AG04450 (cell line): Measurements from ENCODE around the gene PSMC6. TPM values are rescaled to one million over a fixed set of nuclear protein-coding genes. Genes with fewer than 3 reads are reported as not detected.
"Not testable (repeated sequence)": the region's sequence is repeated elsewhere in the genome, so short reads cannot be mapped to it uniquely, and the experiment has no call there.

ENCODE experiments used
- CTCF ChIA-PET: fragments of 300-600, 350-600 bp; formaldehyde crosslinking; extraction: SDS; loops from one replicate; lab custom pipeline; 2022; ENCODE audit warnings: antibody characterized with exemption, inconsistent platforms; lab: Charles Lee
- POLR2A ChIA-PET: fragments of 350-600 bp; formaldehyde crosslinking; extraction: SDS; loops from one replicate; lab custom pipeline; 2021; ENCODE audit warnings: antibody characterized with exemption, inconsistent platforms; lab: Yijun Ruan, JAX
- DNase-seq: peaks from one replicate; pipeline ENCODE4 v3.0.0-alpha.2; 2011; ENCODE audit warnings: low read depth, low spot score
- H3K27ac ChIP-seq: one replicate; pipeline ENCODE4 v1.5.1; 2012; ENCODE audit warnings: low read depth, low read length, control low read depth
- H3K27me3 ChIP-seq: one replicate; pipeline ENCODE4 v1.6.0; 2012; ENCODE audit warnings: low read length; ENCODE audit not compliant: control insufficient read depth, insufficient read depth
- H3K4me3 ChIP-seq: 2 replicates; pipeline ENCODE4 v1.5.1; 2011; ENCODE audit warnings: mild to moderate bottlenecking, low read depth, low read length, control low read depth
- H3K9me3 ChIP-seq: 2 replicates; pipeline ENCODE4 v1.5.1; 2012; ENCODE audit warnings: low read length; ENCODE audit not compliant: control insufficient read depth, insufficient read depth
- polyA plus RNA-seq: library from polyadenylated mRNA; depleted of rRNA; stranded (reverse); fragments of >200 nt; gene quantifications from 2 replicates; pipeline ENCODE4 v1.2.3, GENCODE V29; 2011
- TF ChIP-seq, protein P1 (sequence below): IDR thresholded peaks from 2 replicates; pipeline ENCODE4 v1.5.1; 2011; ENCODE audit warnings: low read depth, low read length, control low read depth, inconsistent platforms

PSMC6 gene
- polyA plus RNA-seq, 1 experiment = 140 TPM

DNA sequence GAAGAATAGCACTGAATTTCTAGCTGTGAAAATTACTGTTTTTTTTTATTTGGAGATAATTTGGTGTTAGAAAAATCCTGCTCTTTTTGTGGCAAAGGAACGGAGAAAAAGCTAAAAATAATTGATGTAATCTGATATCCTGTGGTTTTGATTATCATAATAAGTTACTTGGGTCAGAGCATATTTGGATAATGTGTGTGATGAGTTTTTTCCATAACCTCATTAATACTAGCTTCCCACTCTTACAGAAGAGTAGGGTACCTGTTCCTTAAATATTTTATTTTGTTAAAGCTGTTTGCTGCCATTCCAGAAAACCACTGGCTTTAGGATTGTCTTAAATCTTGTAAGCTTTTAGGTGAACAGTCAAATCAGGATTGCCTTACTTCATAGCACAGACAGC is 4.7 kb downstream of the PSMC6 start:
- POLR2A ChIA-PET = interaction anchor here (0.8 kb wide), 1 partner anchor 16 kb away, joined by 3 read pairs; the partner anchor contains the start of gene ERO1A
- TF ChIP-seq, protein P1, sequence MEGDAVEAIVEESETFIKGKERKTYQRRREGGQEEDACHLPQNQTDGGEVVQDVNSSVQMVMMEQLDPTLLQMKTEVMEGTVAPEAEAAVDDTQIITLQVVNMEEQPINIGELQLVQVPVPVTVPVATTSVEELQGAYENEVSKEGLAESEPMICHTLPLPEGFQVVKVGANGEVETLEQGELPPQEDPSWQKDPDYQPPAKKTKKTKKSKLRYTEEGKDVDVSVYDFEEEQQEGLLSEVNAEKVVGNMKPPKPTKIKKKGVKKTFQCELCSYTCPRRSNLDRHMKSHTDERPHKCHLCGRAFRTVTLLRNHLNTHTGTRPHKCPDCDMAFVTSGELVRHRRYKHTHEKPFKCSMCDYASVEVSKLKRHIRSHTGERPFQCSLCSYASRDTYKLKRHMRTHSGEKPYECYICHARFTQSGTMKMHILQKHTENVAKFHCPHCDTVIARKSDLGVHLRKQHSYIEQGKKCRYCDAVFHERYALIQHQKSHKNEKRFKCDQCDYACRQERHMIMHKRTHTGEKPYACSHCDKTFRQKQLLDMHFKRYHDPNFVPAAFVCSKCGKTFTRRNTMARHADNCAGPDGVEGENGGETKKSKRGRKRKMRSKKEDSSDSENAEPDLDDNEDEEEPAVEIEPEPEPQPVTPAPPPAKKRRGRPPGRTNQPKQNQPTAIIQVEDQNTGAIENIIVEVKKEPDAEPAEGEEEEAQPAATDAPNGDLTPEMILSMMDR = no peak
- H3K9me3 ChIP-seq = no peaks in the 10 kb centered on the region; the same call in 1 of the 2 replicates
- H3K27me3 ChIP-seq = no peaks in the 10 kb centered on the region
- no peak overlapping the region for H3K4me3 ChIP-seq
- CTCF ChIA-PET = interaction anchor here (1.7 kb wide), 1 partner anchor 11 kb away, joined by 4 read pairs; no protein-coding TSS in a partner anchor
- no peak for DNase-seq
- H3K27ac ChIP-seq = no peak overlapping the region

DNA sequence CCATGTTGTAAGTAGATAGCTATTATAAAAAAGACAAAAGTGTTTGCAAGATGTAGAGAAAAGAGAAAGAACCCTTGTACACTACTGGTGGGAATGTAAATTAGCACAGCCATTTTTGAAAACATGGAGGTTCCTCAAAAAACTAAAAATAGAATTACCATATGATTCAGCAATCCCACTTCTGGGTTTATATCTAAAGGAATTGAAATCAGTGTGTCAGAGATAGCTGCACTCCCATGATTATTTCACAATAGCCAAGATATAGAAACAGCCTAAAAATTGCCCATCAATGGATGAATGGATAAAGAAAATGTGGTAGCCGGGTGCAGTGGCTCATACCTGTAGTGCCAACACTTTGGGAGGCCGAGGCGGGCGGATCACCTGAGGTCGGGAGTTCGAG is 9.2 kb downstream of the PSMC6 start:
- CTCF ChIA-PET = no interaction called here
- Histone ChIP-seq H3K27me3 (no peaks in the 10 kb centered on the region), H3K9me3 (no peaks in the 10 kb centered on the region), H3K27ac (no peak overlapping the region), H3K4me3 (no peak overlapping the region)
- DNase-seq = no peak
- POLR2A ChIA-PET = no interaction called here
- TF ChIP-seq, protein P1 = no peak

DNA sequence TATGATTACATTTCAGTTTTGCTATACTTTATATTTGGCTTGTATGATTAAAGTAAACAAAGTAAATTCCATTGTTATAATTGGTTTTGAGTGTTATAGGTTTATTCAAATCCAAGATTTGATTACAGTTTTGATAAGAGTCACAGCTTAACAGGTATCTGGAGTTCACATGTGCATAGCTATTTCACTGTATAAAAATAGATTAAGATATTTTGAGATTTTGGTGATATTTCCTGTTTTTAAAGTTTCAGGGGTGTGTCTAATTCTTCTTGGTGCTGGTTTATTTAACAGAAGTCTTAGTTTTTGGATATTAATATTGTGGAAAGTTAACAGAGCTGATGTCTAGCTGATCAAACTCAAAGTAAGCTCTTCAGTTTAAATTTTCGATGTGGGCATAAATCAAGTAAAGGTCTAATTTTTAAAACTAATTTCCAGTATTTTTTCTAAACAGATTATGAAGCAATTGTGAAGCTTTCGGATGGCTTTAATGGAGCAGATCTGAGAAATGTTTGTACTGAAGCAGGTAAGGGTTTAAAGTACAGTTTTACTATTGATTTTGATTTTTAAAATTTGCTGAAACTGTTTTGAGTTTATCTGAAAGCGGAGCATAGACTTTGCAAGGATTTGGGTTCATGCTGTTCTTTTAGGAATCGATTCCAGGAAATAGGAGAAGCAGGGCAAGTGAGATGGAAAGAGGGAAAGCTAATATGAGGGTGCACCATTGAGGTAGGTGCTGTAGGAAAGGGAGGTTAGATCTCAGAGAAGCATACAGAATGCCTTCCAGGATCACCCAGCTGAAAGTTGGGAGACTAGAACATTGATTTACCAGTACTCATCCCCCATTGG is 16.7 kb downstream of the PSMC6 start:
- TF ChIP-seq, protein P1 = no peak
- no peak for DNase-seq
- no peak overlapping the region for H3K27ac ChIP-seq
- no peaks in the 10 kb centered on the region for H3K9me3 ChIP-seq
- POLR2A ChIA-PET = no interaction called here
- H3K27me3 ChIP-seq = no peaks in the 10 kb centered on the region
- CTCF ChIA-PET = interaction anchor here (0.9 to 1.9 kb wide), 3 partner anchors 12 to 572 kb away, joined by 3 to 6 read pairs (median 4); no protein-coding TSS in a partner anchor
- no peak overlapping the region for H3K4me3 ChIP-seq

DNA sequence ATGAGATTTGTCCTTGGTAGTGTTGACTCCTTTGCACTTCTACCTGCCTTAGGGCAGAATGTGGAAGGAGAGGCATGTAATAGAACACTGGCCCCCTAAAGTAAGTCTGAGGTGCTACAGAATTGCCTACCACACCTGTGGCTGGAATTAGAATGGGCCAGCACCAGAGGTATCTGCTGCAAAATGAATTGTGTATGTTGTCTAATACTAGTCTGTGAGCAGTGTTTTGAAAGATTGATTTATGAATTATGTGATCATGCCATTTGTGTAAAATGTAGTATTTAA is 17.3 kb downstream of the PSMC6 start:
- no peaks in the 10 kb centered on the region for H3K27me3 ChIP-seq
- ChIA-PET CTCF (no interaction called here), POLR2A (no interaction called here)
- TF ChIP-seq, protein P1 = no peak
- no peak overlapping the region for H3K4me3 ChIP-seq
- no peak for DNase-seq
- no peaks in the 10 kb centered on the region for H3K9me3 ChIP-seq
- H3K27ac ChIP-seq = no peak overlapping the region

DNA sequence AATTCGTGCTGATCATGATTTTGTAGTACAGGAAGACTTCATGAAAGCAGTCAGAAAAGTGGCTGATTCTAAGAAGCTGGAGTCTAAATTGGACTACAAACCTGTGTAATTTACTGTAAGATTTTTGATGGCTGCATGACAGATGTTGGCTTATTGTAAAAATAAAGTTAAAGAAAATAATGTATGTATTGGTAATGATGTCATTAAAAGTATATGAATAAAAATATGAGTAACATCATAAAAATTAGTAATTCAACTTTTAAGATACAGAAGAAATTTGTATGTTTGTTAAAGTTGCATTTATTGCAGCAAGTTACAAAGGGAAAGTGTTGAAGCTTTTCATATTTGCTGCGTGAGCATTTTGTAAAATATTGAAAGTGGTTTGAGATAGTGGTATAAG is 20.5 kb downstream of the PSMC6 start:
- ChIA-PET POLR2A (interaction anchor here (0.7 kb wide), 1 partner anchor 11 kb away, joined by 4 read pairs; no protein-coding TSS in a partner anchor), CTCF (interaction anchor here (0.6 to 1.0 kb wide), 2 partner anchors 10 to 96 kb away, joined by 3 read pairs; no protein-coding TSS in a partner anchor)
- not testable (repeated sequence) for H3K27me3 ChIP-seq, DNase-seq, H3K9me3 ChIP-seq, H3K27ac ChIP-seq, H3K4me3 ChIP-seq

DNA sequence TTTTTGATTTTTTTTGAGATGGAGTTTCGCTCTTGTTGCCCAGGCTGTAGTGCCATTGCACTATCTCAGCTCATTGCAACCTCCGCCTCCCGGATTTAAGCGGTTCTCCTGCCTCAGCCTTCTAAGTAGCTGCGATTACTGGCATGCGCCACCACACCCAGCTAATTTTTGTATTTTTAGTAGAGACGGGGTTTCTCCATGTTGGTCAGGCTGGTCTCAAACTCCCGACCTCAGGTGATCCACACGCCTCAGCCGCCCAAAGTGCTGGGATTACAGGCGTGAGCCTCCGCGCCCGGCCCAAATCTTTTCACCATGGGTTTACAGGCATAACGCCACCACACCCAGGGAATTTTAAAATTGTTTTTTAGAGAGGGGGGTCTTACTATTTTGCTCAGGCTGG is 22.0 kb downstream of the PSMC6 start:
- ChIA-PET CTCF (interaction anchor here (0.6 kb wide), 1 partner anchor 125 kb away, joined by 4 read pairs; no protein-coding TSS in a partner anchor), POLR2A (interaction anchor here (1.0 to 1.3 kb wide), 2 partner anchors 22 to 33 kb away, joined by 3 read pairs; partner anchors contain the start of gene ERO1A)
- DNase-seq, H3K27me3 ChIP-seq, H3K9me3 ChIP-seq, H3K27ac ChIP-seq, H3K4me3 ChIP-seq: not testable (repeated sequence)
